ENCODE data around the gene BAZ2A.

GRCh38 chr12:56668197-56668457 is 38.0 kb upstream of the BAZ2A start:
- TF ChIP-seq CTCF (conservative IDR thresholded peaks at IDR 0.05; ENCODE audit: low read length) (no peak), EZH2phosphoT487 (IDR thresholded peaks at IDR 0.05; ENCODE audit: borderline replicate concordance, low read depth, low read length) (no peak)
